ENCODE measurements around the gene ITGB7. TPM values are rescaled to one million over a fixed set of nuclear protein-coding genes. Genes with fewer than 3 reads are reported as not detected.

Gene ITGB7
- polyA plus RNA-seq, 1 donor (not counting 4 experiments of a cell fraction or from before 2014, with no cell fraction given): 0.83 TPM

DNA sequence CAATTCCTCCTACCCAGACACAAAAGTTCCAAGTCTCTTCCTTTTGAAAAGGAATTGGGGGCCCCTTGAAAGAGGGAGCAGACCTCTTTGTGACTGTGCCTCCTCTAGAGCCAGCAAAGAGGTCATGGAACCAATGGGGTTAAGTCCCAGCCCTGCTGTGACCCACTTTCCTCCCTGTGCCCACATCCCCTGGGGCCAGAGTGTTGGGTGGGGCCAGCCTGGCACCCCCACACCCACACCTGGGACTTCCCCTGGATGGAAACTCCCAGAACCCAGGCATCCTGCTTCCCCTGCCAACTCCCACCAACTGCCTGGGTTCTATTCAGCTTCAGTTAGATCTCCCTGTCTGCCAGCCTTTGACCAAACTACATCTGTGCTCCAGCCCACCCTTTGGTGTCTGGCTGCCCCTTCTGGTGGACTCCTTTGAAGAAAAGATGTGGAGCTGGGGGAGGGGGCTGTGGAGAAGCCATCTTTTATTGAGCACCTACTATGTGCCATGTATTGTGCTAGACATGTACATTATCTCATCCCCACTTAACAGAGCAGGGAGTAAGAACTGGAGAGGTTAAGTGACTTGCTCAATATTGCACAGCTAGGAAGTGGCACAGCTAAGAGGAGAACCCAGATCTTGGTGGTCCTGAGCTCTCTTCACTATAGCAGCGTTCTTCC lies 29.5 kb upstream of the ITGB7 start:
- FAIRE-seq (no peak), DNase-seq (ENCODE audit: low read depth, low spot score) (no peak)
- no peaks in the 10 kb centered on the region for H4K20me1 ChIP-seq (ENCODE audit: control insufficient read depth, extremely low read depth, insufficient read depth, low read length)
- H3K27ac ChIP-seq (ENCODE audit: control insufficient read depth, insufficient read depth, low read length): no peak overlapping the region
- no peaks in the 10 kb centered on the region for H3K79me2 ChIP-seq (ENCODE audit: control insufficient read depth, insufficient read depth, low read length)
- H3K4me1 ChIP-seq (ENCODE audit: control insufficient read depth, extremely low read depth, insufficient read depth, low read length): peaks cover 31% of the 10 kb centered on the region
- H3K4me3 ChIP-seq (ENCODE audit: control insufficient read depth in 2 of 3, extremely low read depth in 1 of 3, insufficient read depth in 2 of 3, low read depth in 1 of 3, low read length in 3 of 3): no peak overlapping the region
- H2AFZ ChIP-seq (ENCODE audit: control insufficient read depth, low read length): no peak overlapping the region
- no peaks in the 10 kb centered on the region for H3K9me1 ChIP-seq (ENCODE audit: control insufficient read depth, extremely low read depth, insufficient read depth, low read length)
- dilution Hi-C loops (cut with MboI; ENCODE audit: extremely low pct_ligation_motif_present, low sequenced_read_pairs): no loop called here
- no peaks in the 10 kb centered on the region for H3K36me3 ChIP-seq (ENCODE audit: control insufficient read depth in 2 of 2, extremely low read depth in 1 of 2, insufficient read depth in 2 of 2, low read length in 2 of 2)
- no peak for TF ChIP-seq EZH2 (IDR thresholded peaks at IDR 0.05; ENCODE audit: low read length)
- TF ChIP-seq, protein P1, sequence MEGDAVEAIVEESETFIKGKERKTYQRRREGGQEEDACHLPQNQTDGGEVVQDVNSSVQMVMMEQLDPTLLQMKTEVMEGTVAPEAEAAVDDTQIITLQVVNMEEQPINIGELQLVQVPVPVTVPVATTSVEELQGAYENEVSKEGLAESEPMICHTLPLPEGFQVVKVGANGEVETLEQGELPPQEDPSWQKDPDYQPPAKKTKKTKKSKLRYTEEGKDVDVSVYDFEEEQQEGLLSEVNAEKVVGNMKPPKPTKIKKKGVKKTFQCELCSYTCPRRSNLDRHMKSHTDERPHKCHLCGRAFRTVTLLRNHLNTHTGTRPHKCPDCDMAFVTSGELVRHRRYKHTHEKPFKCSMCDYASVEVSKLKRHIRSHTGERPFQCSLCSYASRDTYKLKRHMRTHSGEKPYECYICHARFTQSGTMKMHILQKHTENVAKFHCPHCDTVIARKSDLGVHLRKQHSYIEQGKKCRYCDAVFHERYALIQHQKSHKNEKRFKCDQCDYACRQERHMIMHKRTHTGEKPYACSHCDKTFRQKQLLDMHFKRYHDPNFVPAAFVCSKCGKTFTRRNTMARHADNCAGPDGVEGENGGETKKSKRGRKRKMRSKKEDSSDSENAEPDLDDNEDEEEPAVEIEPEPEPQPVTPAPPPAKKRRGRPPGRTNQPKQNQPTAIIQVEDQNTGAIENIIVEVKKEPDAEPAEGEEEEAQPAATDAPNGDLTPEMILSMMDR (optimal IDR thresholded peaks at IDR 0.05 in 1 of 3, IDR thresholded peaks at IDR 0.05 in 1 of 3, conservative IDR thresholded peaks at IDR 0.05 in 1 of 3; ENCODE audit: extremely low read depth in 1 of 3, insufficient read depth in 2 of 3, low read length in 3 of 3): no peak
- H3K27me3 ChIP-seq (ENCODE audit: control insufficient read depth, extremely low read depth, insufficient read depth, low read length): no peaks in the 10 kb centered on the region
- H3K4me2 ChIP-seq (ENCODE audit: control insufficient read depth, extremely low read depth, insufficient read depth, low read depth, low read length): no peak overlapping the region
- no peaks in the 10 kb centered on the region for H3K9me3 ChIP-seq (ENCODE audit: control insufficient read depth, low read depth, low read length)
- no peak overlapping the region for H3K9ac ChIP-seq (ENCODE audit: control insufficient read depth, extremely low read depth, insufficient read depth, low read length)

DNA sequence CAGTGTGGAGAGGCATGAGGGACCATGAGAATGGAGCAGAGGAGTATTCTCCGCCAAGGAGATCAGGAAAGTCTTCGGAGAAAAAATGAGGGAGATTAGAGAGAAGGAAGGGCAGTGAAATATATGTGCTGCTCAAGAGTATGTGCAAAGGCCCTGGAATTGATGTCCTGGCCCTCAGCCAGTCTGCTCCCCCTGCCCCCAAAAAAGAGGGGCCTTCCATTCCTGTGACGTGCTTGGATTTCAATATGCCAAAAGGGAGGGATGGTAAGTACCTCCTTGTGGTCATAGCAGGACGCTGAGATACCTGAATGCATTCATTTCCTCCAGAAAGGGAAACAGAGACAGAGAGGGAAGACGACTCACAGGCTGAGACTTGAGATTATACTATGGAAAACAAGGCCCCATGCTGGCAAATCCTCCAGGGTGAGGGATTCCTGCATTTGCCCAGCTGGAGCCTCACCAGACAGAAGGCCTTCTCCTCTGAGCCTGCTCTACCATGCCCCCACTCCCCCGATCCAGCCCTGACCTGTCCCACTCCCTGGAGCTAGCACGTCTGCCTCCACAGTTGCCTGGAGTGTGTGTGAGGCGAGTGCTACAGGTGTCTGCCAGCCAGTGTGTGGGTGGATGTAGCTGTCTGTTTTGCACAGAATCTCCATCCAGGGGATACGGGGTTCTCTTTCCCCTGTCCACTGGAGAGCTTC lies 28.8 kb upstream of the ITGB7 start:
- Histone ChIP-seq H2AFZ (ENCODE audit: control insufficient read depth, low read length) (peak overlapping the region; percentile 51), H3K4me1 (ENCODE audit: control insufficient read depth, extremely low read depth, insufficient read depth, low read length) (peaks cover 38% of the 10 kb centered on the region), H3K4me2 (ENCODE audit: control insufficient read depth, extremely low read depth, insufficient read depth, low read depth, low read length) (peak overlapping the region; percentile 34), H3K4me3 (ENCODE audit: control insufficient read depth in 2 of 3, extremely low read depth in 1 of 3, insufficient read depth in 2 of 3, low read depth in 1 of 3, low read length in 3 of 3) (no peak overlapping the region), H3K79me2 (ENCODE audit: control insufficient read depth, insufficient read depth, low read length) (peaks cover 5% of the 10 kb centered on the region), H3K9me1 (ENCODE audit: control insufficient read depth, extremely low read depth, insufficient read depth, low read length) (no peaks in the 10 kb centered on the region), H3K27ac (ENCODE audit: control insufficient read depth, insufficient read depth, low read length) (no peak overlapping the region), H3K36me3 (ENCODE audit: control insufficient read depth in 2 of 2, extremely low read depth in 1 of 2, insufficient read depth in 2 of 2, low read length in 2 of 2) (no peaks in the 10 kb centered on the region), H3K9ac (ENCODE audit: control insufficient read depth, extremely low read depth, insufficient read depth, low read length) (no peak overlapping the region), H3K27me3 (ENCODE audit: control insufficient read depth, extremely low read depth, insufficient read depth, low read length) (no peaks in the 10 kb centered on the region), H3K9me3 (ENCODE audit: control insufficient read depth, low read depth, low read length) (no peaks in the 10 kb centered on the region), H4K20me1 (ENCODE audit: control insufficient read depth, extremely low read depth, insufficient read depth, low read length) (no peaks in the 10 kb centered on the region)
- dilution Hi-C loops (cut with MboI; ENCODE audit: extremely low pct_ligation_motif_present, low sequenced_read_pairs): no loop called here
- DNase-seq (ENCODE audit: low read depth, low spot score): no peak
- FAIRE-seq: no peak
- TF ChIP-seq, protein P1 (optimal IDR thresholded peaks at IDR 0.05 in 1 of 3, IDR thresholded peaks at IDR 0.05 in 1 of 3, conservative IDR thresholded peaks at IDR 0.05 in 1 of 3; ENCODE audit: extremely low read depth in 1 of 3, insufficient read depth in 2 of 3, low read length in 3 of 3): no peak
- no peak for TF ChIP-seq EZH2 (IDR thresholded peaks at IDR 0.05; ENCODE audit: low read length)

All from keratinocyte (primary cell).